HCEC 1CT (cell line): ENCODE data around the gene REXO5.
A peak's percentile ranks its signal among the peaks of the same experiment; 100 is the strongest.

Experiments used
- DNase-seq: peaks from one replicate; pipeline ENCODE4 v3.0.0-alpha.2; 2017

Gene REXO5

GRCh38 chr16:20878682-20879147 is 72.4 kb downstream of the REXO5 start:
- DNase-seq: no peak

GRCh38 chr16:20879175-20880040 is 73.1 kb downstream of the REXO5 start:
- peak; percentile 66 for DNase-seq

GRCh38 chr16:20880867-20881502 is 74.7 kb downstream of the REXO5 start:
- DNase-seq: no peak

- DNase-seq: no peak
Observed at GRCh38 chr16:20881503-20881878, 75.2 kb downstream of the REXO5 start.

GRCh38 chr16:20883554-20884239 is 77.4 kb downstream of the REXO5 start:
- DNase-seq: no peak

- DNase-seq: peak; percentile 67
Observed at GRCh38 chr16:20884240-20884556, 77.9 kb downstream of the REXO5 start.

- DNase-seq: no peak
Observed at GRCh38 chr16:20886320-20886719, 80.0 kb downstream of the REXO5 start.

GRCh38 chr16:20887207-20887606 is 80.9 kb downstream of the REXO5 start:
- DNase-seq: no peak

- DNase-seq: no peak
Observed at GRCh38 chr16:20889625-20890275, 83.4 kb downstream of the REXO5 start.

GRCh38 chr16:20894388-20894787 is 88.1 kb downstream of the REXO5 start:
- no peak for DNase-seq

GRCh38 chr16:20897253-20897897 is 91.0 kb downstream of the REXO5 start:
- DNase-seq: peak; percentile 77

GRCh38 chr16:20897922-20898321 is 91.6 kb downstream of the REXO5 start:
- DNase-seq: no peak

GRCh38 chr16:20899071-20899470 is 92.7 kb downstream of the REXO5 start:
- DNase-seq: peak; percentile 78
